Keratinocyte (primary cell): ENCODE data around the gene CUX1. TPM values are rescaled to one million over a fixed set of nuclear protein-coding genes. Genes with fewer than 3 reads are reported as not detected.

Experiments
- DNase-seq: peaks from one replicate; pipeline ENCODE4 v3.0.0-alpha.2; 2011; ENCODE audit warnings: low read depth, missing footprints, low spot score
- FAIRE-seq: peaks from 2 replicates; lab custom pipeline; 2011; peaks lifted over from hg19 to GRCh38; lab: Jason Lieb, UNC
- H2AFZ ChIP-seq: 2 replicates; pipeline ENCODE4 v1.6.0; 2012; ENCODE audit warnings: low read length, control low read depth, inconsistent platforms; ENCODE audit not compliant: control insufficient read depth
- H3K27ac ChIP-seq: 2 replicates; pipeline ENCODE4 v1.5.1; 2011; ENCODE audit warnings: low read length; ENCODE audit not compliant: control insufficient read depth, insufficient read depth
- H3K27me3 ChIP-seq: 3 replicates; pipeline ENCODE4 v1.6.0; 2011; ENCODE audit warnings: low read length; ENCODE audit not compliant: control insufficient read depth, insufficient read depth; ENCODE audit errors: extremely low read depth
- H3K36me3 ChIP-seq, 2 experiments: 2 replicates in 1 of 2; 3 replicates in 1 of 2; pipeline ENCODE4 v1.5.1; 2011; ENCODE audit warnings: low read length in 2 of 2, mild to moderate bottlenecking in 1 of 2; ENCODE audit not compliant: control insufficient read depth in 2 of 2, insufficient read depth in 2 of 2; ENCODE audit errors: extremely low read depth in 1 of 2
- H3K4me1 ChIP-seq: 3 replicates; pipeline ENCODE4 v1.5.1; 2011; ENCODE audit warnings: low read length; ENCODE audit not compliant: control insufficient read depth, insufficient read depth; ENCODE audit errors: extremely low read depth
- H3K4me2 ChIP-seq: 3 replicates; pipeline ENCODE4 v1.6.0; 2011; ENCODE audit warnings: low read depth, low read length; ENCODE audit not compliant: control insufficient read depth, insufficient read depth; ENCODE audit errors: extremely low read depth
- H3K4me3 ChIP-seq, 3 experiments: fragments of 200-600 bp in 1 of 3; sonication (generic) in 1 of 3; 2 replicates in 2 of 3; 3 replicates in 1 of 3; pipeline ENCODE4 v1.5.1; 2011 to 2016; ENCODE audit warnings: low read length in 3 of 3, mild to moderate bottlenecking in 3 of 3, control low read depth in 2 of 3, inconsistent platforms in 1 of 3, low read depth in 1 of 3, mixed read lengths in 1 of 3, mixed run types in 1 of 3, moderate library complexity in 1 of 3; ENCODE audit not compliant: control insufficient read depth in 2 of 3, insufficient read depth in 2 of 3; ENCODE audit errors: extremely low read depth in 1 of 3
- H3K79me2 ChIP-seq: 2 replicates; pipeline ENCODE4 v1.6.0; 2012; ENCODE audit warnings: low read length; ENCODE audit not compliant: control insufficient read depth, insufficient read depth
- H3K9ac ChIP-seq: 3 replicates; pipeline ENCODE4 v1.6.0; 2011; ENCODE audit warnings: low read length; ENCODE audit not compliant: control insufficient read depth, insufficient read depth; ENCODE audit errors: extremely low read depth
- H3K9me1 ChIP-seq: 3 replicates; pipeline ENCODE4 v1.6.0; 2011; ENCODE audit warnings: low read length; ENCODE audit not compliant: control insufficient read depth, insufficient read depth; ENCODE audit errors: extremely low read depth
- H3K9me3 ChIP-seq: 2 replicates; pipeline ENCODE4 v1.5.1; 2012; ENCODE audit warnings: low read depth, low read length; ENCODE audit not compliant: control insufficient read depth
- H4K20me1 ChIP-seq: 3 replicates; pipeline ENCODE4 v1.6.0; 2011; ENCODE audit warnings: low read length; ENCODE audit not compliant: control insufficient read depth, insufficient read depth; ENCODE audit errors: extremely low read depth
- EZH2 ChIP-seq: IDR thresholded peaks from one replicate; pipeline ENCODE4 v1.6.1; 2012; ENCODE audit warnings: inconsistent platforms, mild to moderate bottlenecking, low read length, moderate library complexity
- dilution Hi-C: fragments of 300-500 bp; cut with MboI; formaldehyde crosslinking; loops from one replicate; pipeline ENCODE4 v1.7.0; 2020; ENCODE audit warnings: low sequenced_read_pairs; ENCODE audit not compliant: extremely low pct_ligation_motif_present
- polyA plus RNA-seq, 5 experiments: library from polyadenylated mRNA; depleted of rRNA in 3 of 5; stranded (reverse) in 3 of 5; stranded (forward) in 1 of 5; unstranded in 1 of 5; fragments of >200 nt; gene quantifications; 1 replicate in 1 of 5; 2 replicates in 3 of 5; 3 replicates in 1 of 5; pipeline versions ENCODE4 v1.2.1 to v1.2.3, GENCODE V29; 2011 to 2012; ENCODE audit warnings: missing spikeins in 2 of 5, low read depth in 1 of 5, low replicate concordance in 1 of 5
- TF ChIP-seq, protein P1 (sequence below), 3 experiments: IDR thresholded peaks in 1 of 3; conservative IDR thresholded peaks in 1 of 3; optimal IDR thresholded peaks in 1 of 3; 2 replicates in 2 of 3; 3 replicates in 1 of 3; pipeline versions ENCODE3 to v1.5.1; 2011; ENCODE audit warnings: low read length in 3 of 3, mild to moderate bottlenecking in 3 of 3, moderate library complexity in 2 of 3, control low read depth in 1 of 3, inconsistent platforms in 1 of 3; ENCODE audit not compliant: insufficient read depth in 2 of 3; ENCODE audit errors: extremely low read depth in 1 of 3

Gene CUX1
- polyA plus RNA-seq, 1 donor (not counting 4 experiments of a cell fraction or from before 2014, with no cell fraction given), result 18.3 TPM

DNA sequence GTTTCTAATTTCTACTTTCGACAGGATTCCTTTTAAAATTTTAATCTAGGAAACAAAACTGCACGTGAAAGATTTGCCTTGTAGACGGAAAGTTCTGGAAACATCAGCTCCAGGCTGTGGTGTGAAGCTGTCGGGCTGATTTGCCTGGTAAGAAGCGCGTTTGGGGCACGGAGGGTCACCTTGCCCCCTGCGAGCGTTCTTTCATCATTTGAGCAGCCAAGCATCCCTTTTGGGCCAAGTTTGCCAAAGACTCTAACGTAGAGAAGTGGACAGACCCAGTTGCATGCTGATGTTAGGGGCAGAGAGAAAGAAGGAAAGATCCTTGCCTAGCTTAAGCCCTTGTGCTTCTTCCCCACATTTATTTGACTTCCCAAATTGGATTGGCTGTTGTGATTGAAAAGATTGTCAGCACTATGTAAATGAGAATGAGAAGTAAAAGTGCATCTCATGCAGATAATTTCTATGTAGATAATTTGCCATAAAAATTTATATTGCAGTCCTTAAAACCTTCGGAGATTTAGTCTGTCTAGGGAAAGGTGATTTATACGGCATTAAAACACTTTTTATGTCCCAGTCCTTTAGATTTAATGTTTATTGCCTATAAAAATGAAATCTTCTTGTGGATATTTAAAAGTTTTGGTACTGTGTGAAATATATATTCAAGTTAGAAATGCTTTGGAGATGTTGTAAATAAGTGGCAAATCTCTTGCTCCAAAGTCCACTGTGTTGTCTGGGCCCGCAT is 76.1 kb downstream of the CUX1 start:
- Histone ChIP-seq H2AFZ (no peak overlapping the region), H3K36me3 (no peaks in the 10 kb centered on the region), H3K27ac (no peak overlapping the region), H3K9ac (no peak overlapping the region), H4K20me1 (peaks cover 2% of the 10 kb centered on the region), H3K4me3 (no peak overlapping the region), H3K79me2 (peaks cover 21% of the 10 kb centered on the region), H3K9me1 (no peaks in the 10 kb centered on the region), H3K9me3 (no peaks in the 10 kb centered on the region), H3K27me3 (no peaks in the 10 kb centered on the region), H3K4me1 (no peaks in the 10 kb centered on the region), H3K4me2 (no peak overlapping the region)
- dilution Hi-C loops, result no loop called here
- DNase-seq, result no peak
- TF ChIP-seq EZH2, result no peak
- TF ChIP-seq, protein P1, sequence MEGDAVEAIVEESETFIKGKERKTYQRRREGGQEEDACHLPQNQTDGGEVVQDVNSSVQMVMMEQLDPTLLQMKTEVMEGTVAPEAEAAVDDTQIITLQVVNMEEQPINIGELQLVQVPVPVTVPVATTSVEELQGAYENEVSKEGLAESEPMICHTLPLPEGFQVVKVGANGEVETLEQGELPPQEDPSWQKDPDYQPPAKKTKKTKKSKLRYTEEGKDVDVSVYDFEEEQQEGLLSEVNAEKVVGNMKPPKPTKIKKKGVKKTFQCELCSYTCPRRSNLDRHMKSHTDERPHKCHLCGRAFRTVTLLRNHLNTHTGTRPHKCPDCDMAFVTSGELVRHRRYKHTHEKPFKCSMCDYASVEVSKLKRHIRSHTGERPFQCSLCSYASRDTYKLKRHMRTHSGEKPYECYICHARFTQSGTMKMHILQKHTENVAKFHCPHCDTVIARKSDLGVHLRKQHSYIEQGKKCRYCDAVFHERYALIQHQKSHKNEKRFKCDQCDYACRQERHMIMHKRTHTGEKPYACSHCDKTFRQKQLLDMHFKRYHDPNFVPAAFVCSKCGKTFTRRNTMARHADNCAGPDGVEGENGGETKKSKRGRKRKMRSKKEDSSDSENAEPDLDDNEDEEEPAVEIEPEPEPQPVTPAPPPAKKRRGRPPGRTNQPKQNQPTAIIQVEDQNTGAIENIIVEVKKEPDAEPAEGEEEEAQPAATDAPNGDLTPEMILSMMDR (optimal IDR thresholded peaks at IDR 0.05 in 1 of 3, IDR thresholded peaks at IDR 0.05 in 1 of 3, conservative IDR thresholded peaks at IDR 0.05 in 1 of 3; ENCODE audit: extremely low read depth in 1 of 3, insufficient read depth in 2 of 3, low read length in 3 of 3), result no peak
- FAIRE-seq, result no peak

DNA sequence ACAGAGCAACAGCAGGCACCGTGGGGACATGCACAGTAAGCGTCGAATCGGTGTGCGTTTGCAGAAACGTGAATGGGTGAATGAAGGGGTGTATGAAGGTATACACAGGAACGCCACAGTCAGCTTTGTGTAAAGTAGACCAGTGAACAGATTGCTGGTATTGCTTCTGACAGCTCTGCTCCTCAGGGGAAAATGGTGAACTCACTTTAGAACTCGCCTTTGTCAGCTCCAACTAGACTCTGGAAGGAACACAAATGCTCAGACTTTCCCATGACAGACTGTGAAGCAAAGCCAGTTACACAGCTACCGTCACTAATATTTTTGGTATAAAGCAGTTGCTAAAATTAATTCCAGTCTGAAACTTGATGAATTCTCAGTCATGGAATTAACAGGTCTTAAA is 78.9 kb downstream of the CUX1 start:
- Histone ChIP-seq H3K27me3 (no peaks in the 10 kb centered on the region), H3K9me1 (no peaks in the 10 kb centered on the region), H4K20me1 (peaks cover 8% of the 10 kb centered on the region), H3K27ac (no peak overlapping the region), H3K4me3 (no peak overlapping the region), H3K4me2 (no peak overlapping the region), H3K36me3 (no peaks in the 10 kb centered on the region), H2AFZ (no peak overlapping the region), H3K79me2 (peaks cover 20% of the 10 kb centered on the region), H3K9ac (no peak overlapping the region), H3K4me1 (peaks cover 12% of the 10 kb centered on the region), H3K9me3 (no peaks in the 10 kb centered on the region)
- dilution Hi-C loops, result no loop called here
- no peak for TF ChIP-seq EZH2
- TF ChIP-seq, protein P1 (optimal IDR thresholded peaks at IDR 0.05 in 1 of 3, IDR thresholded peaks at IDR 0.05 in 1 of 3, conservative IDR thresholded peaks at IDR 0.05 in 1 of 3; ENCODE audit: extremely low read depth in 1 of 3, insufficient read depth in 2 of 3, low read length in 3 of 3), result no peak
- FAIRE-seq, result no peak
- DNase-seq, result no peak
